H1 (cell line): ENCODE measurements around the gene SAXO1. TPM values are rescaled to one million over a fixed set of nuclear protein-coding genes. Genes with fewer than 3 reads are reported as not detected.

Source experiments
- CTCF ChIA-PET: fragments of 300-600 bp; sonication (Branson Sonifier 250); formaldehyde crosslinking; loops from one replicate; lab custom pipeline; 2021; ENCODE audit not compliant: partially characterized antibody; lab: Charles Lee
- POLR2A ChIA-PET: fragments of 300-600 bp; sonication (Branson Sonifier 250); formaldehyde crosslinking; loops from one replicate; lab custom pipeline; 2021; ENCODE audit warnings: inconsistent platforms; ENCODE audit not compliant: partially characterized antibody; lab: Charles Lee
- DNase-seq, 2 experiments: peaks; one replicate each; pipeline versions ENCODE4 v3.0.0 to v3.0.0-alpha.2; 2010 to 2022; ENCODE audit warnings: low spot score in 2 of 2, low read depth in 1 of 2, mixed read lengths in 1 of 2
- FAIRE-seq: peaks from 2 replicates; lab custom pipeline; 2011; peaks lifted over from hg19 to GRCh38; lab: Jason Lieb, UNC
- H2AFZ ChIP-seq: 2 replicates; pipeline ENCODE4 v1.8.1; 2012; ENCODE audit warnings: low read length, inconsistent platforms
- H2AK5ac ChIP-seq: 2 replicates; pipeline ENCODE4 v1.6.1; 2013; ENCODE audit warnings: low read depth, low read length
- H2BK120ac ChIP-seq: replicated peaks from 2 replicates; pipeline ENCODE3; 2013; ENCODE audit warnings: low read depth, low read length, inconsistent platforms
- H2BK12ac ChIP-seq: 2 replicates; pipeline ENCODE4 v1.6.1; 2013; ENCODE audit warnings: low read depth, low read length
- H2BK15ac ChIP-seq: 2 replicates; pipeline ENCODE4 v1.6.1; 2013; ENCODE audit warnings: low read length
- H2BK20ac ChIP-seq: 2 replicates; pipeline ENCODE4 v1.6.1; 2013; ENCODE audit warnings: low read length
- H2BK5ac ChIP-seq: 2 replicates; pipeline ENCODE4 v1.6.1; 2013; ENCODE audit warnings: low read depth, low read length
- H3K14ac ChIP-seq: 2 replicates; pipeline ENCODE4 v1.6.1; 2013; ENCODE audit warnings: inconsistent platforms; ENCODE audit not compliant: insufficient read length
- H3K18ac ChIP-seq: 2 replicates; pipeline ENCODE4 v1.6.1; 2013; ENCODE audit warnings: low read length; ENCODE audit errors: extremely low read depth
- H3K23ac ChIP-seq: 2 replicates; pipeline ENCODE4 v1.6.1; 2013; ENCODE audit warnings: inconsistent platforms; ENCODE audit not compliant: insufficient read length
- H3K23me2 ChIP-seq: 2 replicates; pipeline ENCODE4 v1.6.1; 2013; ENCODE audit warnings: low read depth, low read length
- H3K27ac ChIP-seq: 2 replicates; pipeline ENCODE4 v1.6.1; 2011; ENCODE audit warnings: low read depth, low read length, inconsistent platforms
- H3K27me3 ChIP-seq, 4 experiments: replicated peaks in 1 of 4; 1 replicate in 1 of 4; 2 replicates in 3 of 4; pipeline versions ENCODE4 v1.6.1 to v1.8.1; 2011 to 2013; ENCODE audit warnings: low read length in 3 of 4, mild to moderate bottlenecking in 3 of 4, inconsistent platforms in 2 of 4, mixed read lengths in 2 of 4, moderate library complexity in 1 of 4; ENCODE audit not compliant: control insufficient read depth in 3 of 4, insufficient read depth in 3 of 4; ENCODE audit errors: extremely low read depth in 1 of 4
- H3K36me3 ChIP-seq, 4 experiments: 2 replicates each; pipeline versions ENCODE4 v1.6.1 to v1.8.1; 2011 to 2013; ENCODE audit warnings: mild to moderate bottlenecking in 4 of 4, low read length in 3 of 4, moderate library complexity in 2 of 4, control low read depth in 1 of 4, inconsistent platforms in 1 of 4; ENCODE audit not compliant: insufficient read depth in 4 of 4, control insufficient read depth in 2 of 4
- H3K4ac ChIP-seq: replicated peaks from 2 replicates; pipeline ENCODE3; 2013; ENCODE audit warnings: low read length, low read depth, mixed read lengths, inconsistent platforms; ENCODE audit not compliant: insufficient read length
- H3K4me1 ChIP-seq, 4 experiments: replicated peaks in 1 of 4; 1 replicate in 1 of 4; 2 replicates in 3 of 4; pipeline versions ENCODE4 v1.6.1 to v1.8.1; 2011 to 2013; ENCODE audit warnings: low read length in 3 of 4, inconsistent platforms in 2 of 4, mixed read lengths in 1 of 4; ENCODE audit not compliant: insufficient read depth in 4 of 4, control insufficient read depth in 3 of 4
- H3K4me2 ChIP-seq, 2 experiments: 2 replicates each; pipeline versions ENCODE4 v1.6.1 to v1.8.1; 2011 to 2013; ENCODE audit warnings: low read depth in 2 of 2, low read length in 2 of 2, control low read depth in 1 of 2, inconsistent platforms in 1 of 2, mild to moderate bottlenecking in 1 of 2; ENCODE audit not compliant: insufficient read depth in 1 of 2
- H3K4me3 ChIP-seq, 4 experiments: fragments of 200-600, 300-600 bp in 1 of 4; sonication (generic), shearing (Covaris generic), sonication (Bioruptor Twin) in 1 of 4; 2 replicates each; pipeline versions ENCODE4 v1.5.1 to v1.8.1; 2011 to 2016; ENCODE audit warnings: low read length in 4 of 4, low read depth in 3 of 4, control low read depth in 2 of 4, inconsistent platforms in 2 of 4, mild to moderate bottlenecking in 2 of 4, mixed read lengths in 1 of 4, moderate library complexity in 1 of 4; ENCODE audit not compliant: insufficient read depth in 2 of 4; ENCODE audit errors: extremely low read depth in 1 of 4
- H3K56ac ChIP-seq: replicated peaks from 2 replicates; pipeline ENCODE3; 2013; ENCODE audit warnings: low read depth, mild to moderate bottlenecking, mixed read lengths, low read length, inconsistent platforms; ENCODE audit not compliant: insufficient read length
- H3K79me1 ChIP-seq: 2 replicates; pipeline ENCODE4 v1.6.1; 2013; ENCODE audit warnings: low read depth, low read length, control low read depth
- H3K79me2 ChIP-seq, 2 experiments: 2 replicates each; pipeline versions ENCODE4 v1.6.1 to v1.8.1; 2012 to 2013; ENCODE audit warnings: low read length in 2 of 2, mild to moderate bottlenecking in 2 of 2, inconsistent platforms in 1 of 2; ENCODE audit not compliant: insufficient read depth in 2 of 2, control insufficient read depth in 1 of 2
- H3K9ac ChIP-seq, 4 experiments: replicated peaks in 1 of 4; 1 replicate in 1 of 4; 2 replicates in 3 of 4; pipeline versions ENCODE4 v1.6.1 to v1.8.1; 2011 to 2013; ENCODE audit warnings: low read depth in 3 of 4, low read length in 3 of 4, control low read depth in 2 of 4, mild to moderate bottlenecking in 2 of 4, moderate library complexity in 2 of 4, inconsistent platforms in 1 of 4; ENCODE audit errors: extremely low read depth in 1 of 4
- H3K9me3 ChIP-seq, 2 experiments: 2 replicates each; pipeline versions ENCODE4 v1.6.1 to v1.8.1; 2012 to 2013; ENCODE audit warnings: mild to moderate bottlenecking in 2 of 2, moderate library complexity in 2 of 2, control low read depth in 1 of 2, inconsistent platforms in 1 of 2, low read depth in 1 of 2, low read length in 1 of 2, mixed read lengths in 1 of 2; ENCODE audit not compliant: insufficient read depth in 2 of 2
- H4K20me1 ChIP-seq, 2 experiments: replicated peaks in 1 of 2; 2 replicates each; pipeline versions ENCODE3 to v1.8.1; 2011 to 2013; ENCODE audit warnings: inconsistent platforms in 2 of 2, low read length in 2 of 2, mild to moderate bottlenecking in 1 of 2; ENCODE audit not compliant: insufficient read depth in 2 of 2, control insufficient read depth in 1 of 2
- H4K5ac ChIP-seq: 2 replicates; pipeline ENCODE4 v1.6.1; 2013; ENCODE audit warnings: low read length, low read depth, mixed read lengths, inconsistent platforms; ENCODE audit not compliant: insufficient read length
- H4K8ac ChIP-seq: 2 replicates; pipeline ENCODE4 v1.8.0; 2013; ENCODE audit warnings: mild to moderate bottlenecking, moderate library complexity, low read length, inconsistent platforms; ENCODE audit not compliant: insufficient read depth; ENCODE audit errors: extremely low read depth
- H4K91ac ChIP-seq: replicated peaks from 2 replicates; pipeline ENCODE3; 2013; ENCODE audit warnings: low read length, mixed read lengths, inconsistent platforms; ENCODE audit not compliant: insufficient read length
- CHD2 ChIP-seq: IDR thresholded peaks from 2 replicates; pipeline ENCODE4 v1.6.1; 2012; ENCODE audit warnings: low read length, improper control_type of control experiment
- RAD21 ChIP-seq, 2 experiments: IDR thresholded peaks in 1 of 2; conservative IDR thresholded peaks in 1 of 2; 2 replicates each; pipeline ENCODE4 v1.6.1; 2011; ENCODE audit warnings: low read depth in 2 of 2, low read length in 2 of 2, improper control_type of control experiment in 1 of 2, inconsistent platforms in 1 of 2, mild to moderate bottlenecking in 1 of 2, moderate library complexity in 1 of 2
- WGBS, 2 experiments: shearing (Covaris generic) in 1 of 2; methylation state at CpG; one replicate each; pipeline versions ENCODE4 v1.1.6 to v1.1.7; 2013 to 2015; ENCODE audit warnings: low lambda C conversion rate in 2 of 2, mixed read lengths in 2 of 2, inconsistent platforms in 1 of 2, low coverage in 1 of 2, missing lambda C conversion rate in 1 of 2; ENCODE audit not compliant: insufficient replicate concordance in 2 of 2, insufficient coverage in 1 of 2, insufficient read length in 1 of 2; ENCODE audit errors: extremely low coverage in 1 of 2, missing lambda C conversion rate in 1 of 2; 5-methylcytosine and 5-hydroxymethylcytosine counted together
- polyA plus RNA-seq, 7 experiments: library from polyadenylated mRNA; depleted of rRNA in 3 of 7; stranded (reverse) in 5 of 7; unstranded in 2 of 7; fragments of >200 nt in 5 of 7; fragments of 200-250 nt in 2 of 7; gene quantifications; 1 replicate in 5 of 7; 2 replicates in 1 of 7; 4 replicates in 1 of 7; pipeline versions ENCODE4 v1.2.1 to v1.2.3, GENCODE V29; 2011 to 2013; ENCODE audit warnings: missing spikeins in 2 of 7, mixed read lengths in 2 of 7
- total RNA-seq: library from RNA; stranded (reverse); fragmentation: NEBNext Ultra II Directional; extraction: Animal tissue kit (Norgen Biotek cat#: 25700); gene quantifications from 2 replicates; pipeline ENCODE4 v1.2.1, GENCODE V29; 2021
- TF ChIP-seq, protein P1 (sequence below), 3 experiments: IDR thresholded peaks; 1 replicate in 2 of 3; 2 replicates in 1 of 3; pipeline versions ENCODE4 v1.5.1 to v1.6.1; 2011; ENCODE audit warnings: low read length in 3 of 3, mild to moderate bottlenecking in 3 of 3, inconsistent platforms in 2 of 3, low read depth in 1 of 3, moderate library complexity in 1 of 3; ENCODE audit not compliant: insufficient read depth in 1 of 3; ENCODE audit errors: control extremely low read depth in 1 of 3

SAXO1 gene
- total and polyA plus RNA-seq, 2 of the 8 experiments (the other 6 are each of a cell fraction or from before 2014, with no cell fraction given) = 0.11 to 0.20 TPM

GRCh38 chr9:19036611-19037010 is 3.6 kb upstream of the SAXO1 start:
- Histone ChIP-seq H2AK5ac (no peak overlapping the region), H2AFZ (no peak overlapping the region), H3K36me3 (no peaks in the 10 kb centered on the region), H3K9me3 (peaks cover 0 to 2% of the 10 kb centered on the region in 2 experiments; a peak in 2 of 4 replicates), H3K4me2 (no peak overlapping the region), H2BK15ac (no peak overlapping the region), H2BK120ac (no peak overlapping the region), H3K4ac (no peak overlapping the region), H3K4me1 (no peaks in the 10 kb centered on the region), H3K18ac (no peak overlapping the region), H4K5ac (no peak overlapping the region), H3K4me3 (no peak overlapping the region), H2BK20ac (no peak overlapping the region), H3K27me3 (peaks cover 0 to 4% (median 0%) of the 10 kb centered on the region in 4 experiments; a peak in 1 of 7 replicates), H4K91ac (no peak overlapping the region), H3K23me2 (no peaks in the 10 kb centered on the region), H3K79me1 (no peaks in the 10 kb centered on the region), H3K14ac (no peak overlapping the region), H4K8ac (no peak overlapping the region), H3K56ac (no peak overlapping the region), H3K79me2 (no peaks in the 10 kb centered on the region), H3K27ac (no peak overlapping the region), H2BK5ac (no peak overlapping the region), H4K20me1 (no peaks in the 10 kb centered on the region), H3K23ac (no peak overlapping the region), H2BK12ac (no peak overlapping the region), H3K9ac (no peak overlapping the region)
- TF ChIP-seq RAD21 (IDR thresholded peaks at IDR 0.05 in 1 of 2, conservative IDR thresholded peaks at IDR 0.05 in 1 of 2; ENCODE audit: low read depth in 2 of 2, low read length in 2 of 2) (0 out of 4 replicates have a peak, but pooled peaks of 1 of the 2 experiments have one; percentile 16), CHD2 (no peak)
- TF ChIP-seq, protein P1, sequence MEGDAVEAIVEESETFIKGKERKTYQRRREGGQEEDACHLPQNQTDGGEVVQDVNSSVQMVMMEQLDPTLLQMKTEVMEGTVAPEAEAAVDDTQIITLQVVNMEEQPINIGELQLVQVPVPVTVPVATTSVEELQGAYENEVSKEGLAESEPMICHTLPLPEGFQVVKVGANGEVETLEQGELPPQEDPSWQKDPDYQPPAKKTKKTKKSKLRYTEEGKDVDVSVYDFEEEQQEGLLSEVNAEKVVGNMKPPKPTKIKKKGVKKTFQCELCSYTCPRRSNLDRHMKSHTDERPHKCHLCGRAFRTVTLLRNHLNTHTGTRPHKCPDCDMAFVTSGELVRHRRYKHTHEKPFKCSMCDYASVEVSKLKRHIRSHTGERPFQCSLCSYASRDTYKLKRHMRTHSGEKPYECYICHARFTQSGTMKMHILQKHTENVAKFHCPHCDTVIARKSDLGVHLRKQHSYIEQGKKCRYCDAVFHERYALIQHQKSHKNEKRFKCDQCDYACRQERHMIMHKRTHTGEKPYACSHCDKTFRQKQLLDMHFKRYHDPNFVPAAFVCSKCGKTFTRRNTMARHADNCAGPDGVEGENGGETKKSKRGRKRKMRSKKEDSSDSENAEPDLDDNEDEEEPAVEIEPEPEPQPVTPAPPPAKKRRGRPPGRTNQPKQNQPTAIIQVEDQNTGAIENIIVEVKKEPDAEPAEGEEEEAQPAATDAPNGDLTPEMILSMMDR (IDR thresholded peaks at IDR 0.05; ENCODE audit: control extremely low read depth in 1 of 3, insufficient read depth in 1 of 3, low read depth in 1 of 3, low read length in 3 of 3) = peak; percentile 14 to 31 (median 17); a peak in 2 of 4 replicates
- WGBS, 2 experiments = 93% methylated on average over 5 of the region's 5 CpGs; no CpG with 5 or more reads in 1 of the 2 experiments
- FAIRE-seq = no peak
- DNase-seq = no peak
- ChIA-PET POLR2A (no interaction called here), CTCF (interaction anchor here (0.6 to 0.7 kb wide), 2 partner anchors 24 to 125 kb away, joined by 3 read pairs; no protein-coding TSS in a partner anchor)
